HuH-7.5 (cell line): ENCODE measurements around the gene CDS2.

Experiments used
- DNase-seq: peaks from one replicate; pipeline ENCODE4 v3.0.0; 2011; ENCODE audit warnings: low spot score

The CDS2 gene

GRCh38 chr20:5153612-5154542, 27.1 kb downstream of the CDS2 start:
- no peak for DNase-seq

GRCh38 chr20:5154543-5154925, 27.7 kb downstream of the CDS2 start:
- DNase-seq = no peak

GRCh38 chr20:5155404-5155803, 28.6 kb downstream of the CDS2 start:
- no peak for DNase-seq

GRCh38 chr20:5156675-5157448, 30.1 kb downstream of the CDS2 start:
- no peak for DNase-seq

GRCh38 chr20:5159928-5160327, 33.1 kb downstream of the CDS2 start:
- no peak for DNase-seq

- no peak for DNase-seq
These were observed 34.1 kb downstream of the CDS2 start for GRCh38 chr20:5160882-5161281.

GRCh38 chr20:5161536-5162164, 34.8 kb downstream of the CDS2 start:
- no peak for DNase-seq

GRCh38 chr20:5164645-5165625, 38.1 kb downstream of the CDS2 start:
- DNase-seq = no peak

- no peak for DNase-seq
These were observed 42.0 kb downstream of the CDS2 start for GRCh38 chr20:5168651-5169396.

- DNase-seq = no peak
These were observed 43.5 kb downstream of the CDS2 start for GRCh38 chr20:5170341-5170740.

- DNase-seq = no peak
These were observed 44.4 kb downstream of the CDS2 start for GRCh38 chr20:5171064-5171789.

GRCh38 chr20:5171790-5172164, 45.0 kb downstream of the CDS2 start:
- DNase-seq = no peak

- no peak for DNase-seq
These were observed 45.4 kb downstream of the CDS2 start for GRCh38 chr20:5172167-5172601.

- no peak for DNase-seq
These were observed 46.2 kb downstream of the CDS2 start for GRCh38 chr20:5172903-5173463.

- DNase-seq = no peak
These were observed 46.9 kb downstream of the CDS2 start for GRCh38 chr20:5173751-5174150.

GRCh38 chr20:5177071-5177470, 50.3 kb downstream of the CDS2 start:
- DNase-seq = no peak

GRCh38 chr20:5178046-5178445, 51.2 kb downstream of the CDS2 start:
- no peak for DNase-seq

GRCh38 chr20:5180421-5180820, 53.6 kb downstream of the CDS2 start:
- DNase-seq = no peak

- DNase-seq = no peak
These were observed 54.1 kb downstream of the CDS2 start for GRCh38 chr20:5180933-5181332.

- DNase-seq = no peak
These were observed 54.7 kb downstream of the CDS2 start for GRCh38 chr20:5181492-5181891.
